Right atrium auricular region (tissue), 2 donors: ENCODE data around the gene TUB. TPM values are rescaled to one million over a fixed set of nuclear protein-coding genes. Genes with fewer than 3 reads are reported as not detected.

Experiments
- DNase-seq: peaks from one replicate; pipeline ENCODE4 v3.0.0-alpha.2; 2019; ENCODE audit warnings: low spot score
- H3K27ac ChIP-seq, 2 donors: fragments of 200-600 bp; sonication (generic); 1 replicate in 1 of 2; 2 replicates in 1 of 2; pipeline ENCODE4 v1.5.1; 2016 to 2019
- H3K27me3 ChIP-seq, 2 donors: fragments of 200-600 bp; sonication (generic); one replicate each; pipeline versions ENCODE4 v1.5.1 to v1.6.0; 2017 to 2019
- H3K36me3 ChIP-seq: fragments of 200-600 bp; sonication (generic); one replicate; pipeline ENCODE4 v1.5.1; 2016
- H3K4me1 ChIP-seq, 2 donors: fragments of 200-600 bp; sonication (generic); one replicate each; pipeline versions ENCODE4 v1.5.1 to v1.6.0; 2017 to 2019
- H3K4me3 ChIP-seq, 2 donors: fragments of 200-600 bp; sonication (generic); 1 replicate in 1 of 2; 2 replicates in 1 of 2; pipeline ENCODE4 v1.5.1; 2017 to 2019; ENCODE audit warnings: mild to moderate bottlenecking in 1 of 2, moderate library complexity in 1 of 2
- H3K9me3 ChIP-seq, 2 donors: fragments of 200-600 bp; sonication (generic); one replicate each; pipeline ENCODE4 v1.5.1; 2019
- CTCF ChIP-seq, 2 donors: fragments of 200-600 bp; sonication (generic); IDR thresholded peaks; one replicate each; pipeline ENCODE4 v1.5.1; 2019; ENCODE audit warnings: antibody characterized with exemption in 2 of 2
- total RNA-seq, 2 donors: library from RNA; depleted of rRNA; stranded (reverse); fragments of >200 nt; gene quantifications; one replicate each; pipeline ENCODE4 v1.1.0, GENCODE V29; 2016

Gene TUB
- total RNA-seq, 2 donors from 2014 or later, result 11.3 to 22.9 TPM

GRCh38 chr11:8108421-8108820, 27.4 kb downstream of the TUB start:
- peaks cover 0 to 4% of the 10 kb centered on the region in 2 donors for H3K4me1 ChIP-seq
- no peaks in the 10 kb centered on the region for H3K27me3 ChIP-seq
- no peaks in the 10 kb centered on the region for H3K9me3 ChIP-seq
- H3K36me3 ChIP-seq, result peaks cover 6% of the 10 kb centered on the region
- no peak for TF ChIP-seq CTCF (IDR thresholded peaks at IDR 0.05)
- no peak for DNase-seq
- no peak overlapping the region for H3K27ac ChIP-seq
- H3K4me3 ChIP-seq, result no peak overlapping the region

- Histone ChIP-seq H3K4me3 (no peak overlapping the region), H3K4me1 (peaks cover 0 to 4% of the 10 kb centered on the region in 2 donors), H3K9me3 (peaks cover 0 to 4% of the 10 kb centered on the region in 2 donors), H3K27me3 (no peaks in the 10 kb centered on the region), H3K36me3 (peaks cover 6% of the 10 kb centered on the region), H3K27ac (no peak overlapping the region)
- no peak for DNase-seq
- no peak for TF ChIP-seq CTCF (IDR thresholded peaks at IDR 0.05)
Measured at GRCh38 chr11:8109675-8110074, 28.7 kb downstream of the TUB start.

GRCh38 chr11:8110396-8110795, 29.4 kb downstream of the TUB start:
- Histone ChIP-seq H3K36me3 (peaks cover 6% of the 10 kb centered on the region), H3K27me3 (no peaks in the 10 kb centered on the region), H3K27ac (no peak overlapping the region), H3K9me3 (peaks cover 0 to 5% of the 10 kb centered on the region in 2 donors), H3K4me1 (peaks cover 0 to 4% of the 10 kb centered on the region in 2 donors), H3K4me3 (no peak overlapping the region)
- TF ChIP-seq CTCF (IDR thresholded peaks at IDR 0.05), result no peak
- no peak for DNase-seq

- no peak for DNase-seq
- Histone ChIP-seq H3K36me3 (peaks cover 6% of the 10 kb centered on the region), H3K4me1 (no peaks in the 10 kb centered on the region), H3K9me3 (peaks cover 0 to 11% of the 10 kb centered on the region in 2 donors), H3K4me3 (no peak overlapping the region), H3K27me3 (no peaks in the 10 kb centered on the region), H3K27ac (no peak overlapping the region)
- TF ChIP-seq CTCF (IDR thresholded peaks at IDR 0.05), result no peak
Measured at GRCh38 chr11:8111636-8112035, 30.6 kb downstream of the TUB start.

- Histone ChIP-seq H3K27me3 (no peaks in the 10 kb centered on the region), H3K9me3 (no peaks in the 10 kb centered on the region), H3K4me3 (no peak overlapping the region), H3K27ac (no peak overlapping the region), H3K36me3 (no peaks in the 10 kb centered on the region), H3K4me1 (no peaks in the 10 kb centered on the region)
- DNase-seq, result no peak
- no peak for TF ChIP-seq CTCF (IDR thresholded peaks at IDR 0.05)
Measured at GRCh38 chr11:8122173-8122764, 41.3 kb downstream of the TUB start.
